Measurements from ENCODE around the gene SMIM14.
A peak's percentile ranks its signal among the peaks of the same experiment; 100 is the strongest.

SMIM14 gene

GRCh38 chr4:39569209-39569608, 69.5 kb downstream of the SMIM14 start:
- DNase-seq (ENCODE audit: low read depth in 2 of 2) = no peak
- no peak overlapping the region for H3K4me3 ChIP-seq (replicated peaks in 1 of 2; ENCODE audit: low read depth in 2 of 2, low read length in 2 of 2)
- TF ChIP-seq CTCF (IDR thresholded peaks at IDR 0.05; ENCODE audit: low read depth, low read length) = no peak

- TF ChIP-seq CTCF (IDR thresholded peaks at IDR 0.05; ENCODE audit: low read depth, low read length) = no peak
- peak in 1 of 2 donors; percentile 25 for DNase-seq (ENCODE audit: low read depth in 2 of 2)
- H3K4me3 ChIP-seq (replicated peaks in 1 of 2; ENCODE audit: low read depth in 2 of 2, low read length in 2 of 2) = no peak overlapping the region
Measured at GRCh38 chr4:39568805-39569204, 69.9 kb downstream of the SMIM14 start.

- no peak overlapping the region for H3K4me3 ChIP-seq (replicated peaks in 1 of 2; ENCODE audit: low read depth in 2 of 2, low read length in 2 of 2)
- TF ChIP-seq CTCF (IDR thresholded peaks at IDR 0.05; ENCODE audit: low read depth, low read length) = no peak
- DNase-seq (ENCODE audit: low read depth in 2 of 2) = peak; percentile 62 to 96
Measured at GRCh38 chr4:39565878-39566600, 72.6 kb downstream of the SMIM14 start.

GRCh38 chr4:39563346-39563847, 75.3 kb downstream of the SMIM14 start:
- DNase-seq (ENCODE audit: low read depth in 2 of 2) = no peak
- TF ChIP-seq CTCF (IDR thresholded peaks at IDR 0.05; ENCODE audit: low read depth, low read length) = no peak
- no peak overlapping the region for H3K4me3 ChIP-seq (replicated peaks in 1 of 2; ENCODE audit: low read depth in 2 of 2, low read length in 2 of 2)

GRCh38 chr4:39562792-39563191, 75.9 kb downstream of the SMIM14 start:
- no peak for DNase-seq (ENCODE audit: low read depth in 2 of 2)
- no peak overlapping the region for H3K4me3 ChIP-seq (replicated peaks in 1 of 2; ENCODE audit: low read depth in 2 of 2, low read length in 2 of 2)
- no peak for TF ChIP-seq CTCF (IDR thresholded peaks at IDR 0.05; ENCODE audit: low read depth, low read length)

- no peak for TF ChIP-seq CTCF (IDR thresholded peaks at IDR 0.05; ENCODE audit: low read depth, low read length)
Measured at GRCh38 chr4:39559626-39560025, 79.0 kb downstream of the SMIM14 start.

More at GRCh38 chr4:39559626-39560025, 79.0 kb downstream of the SMIM14 start:
- H3K4me3 ChIP-seq (replicated peaks in 1 of 2; ENCODE audit: low read depth in 2 of 2, low read length in 2 of 2) = no peak overlapping the region
- peak; percentile 20 to 58 for DNase-seq (ENCODE audit: low read depth in 2 of 2)
